Neural cell (in vitro differentiated cells): ENCODE results near the gene KCNJ5. TPM values are rescaled to one million over a fixed set of nuclear protein-coding genes. Genes with fewer than 3 reads are reported as not detected.

ENCODE experiments used
- H2AFZ ChIP-seq: fragments of 200-600, 300-800 bp; sonication (generic), shearing (Covaris generic); 2 replicates; pipeline ENCODE4 v1.6.0; 2014; ENCODE audit warnings: low read depth, mild to moderate bottlenecking, antibody characterized with exemption, low read length, moderate library complexity
- H3F3A ChIP-seq: fragments of 200-600 bp; shearing (Covaris generic); 2 replicates; pipeline ENCODE4 v1.6.1; 2016; ENCODE audit warnings: mild to moderate bottlenecking, moderate library complexity, mixed read lengths, antibody characterized with exemption, low read length; ENCODE audit not compliant: insufficient read depth, poor library complexity, severe bottlenecking
- H3K27ac ChIP-seq: fragments of 200-600, 300-800 bp; sonication (generic), shearing (Covaris generic); 2 replicates; pipeline ENCODE4 v1.5.1; 2014; ENCODE audit warnings: mild to moderate bottlenecking, low read length, moderate library complexity
- H3K27me3 ChIP-seq: fragments of 300-800, 200-600 bp; sonication (generic), shearing (Covaris generic); 2 replicates; pipeline ENCODE4 v1.6.0; 2014; ENCODE audit warnings: mild to moderate bottlenecking, low read depth, low read length, moderate library complexity; ENCODE audit not compliant: insufficient read depth
- H3K36me3 ChIP-seq: fragments of 300-800, 200-600 bp; sonication (generic), shearing (Covaris generic); 2 replicates; pipeline ENCODE4 v1.5.1; 2014; ENCODE audit warnings: mild to moderate bottlenecking, antibody characterized with exemption, low read length, moderate library complexity; ENCODE audit not compliant: insufficient read depth
- H3K4me2 ChIP-seq: fragments of 300-800, 200-600 bp; sonication (generic), shearing (Covaris generic); 2 replicates; pipeline ENCODE4 v1.6.0; 2014; ENCODE audit warnings: mild to moderate bottlenecking, low read length
- H3K4me3 ChIP-seq: fragments of 300-800, 200-600 bp; sonication (generic), shearing (Covaris generic); 2 replicates; pipeline ENCODE4 v1.5.1; 2014; ENCODE audit warnings: mild to moderate bottlenecking, low read length, moderate library complexity
- H3K79me2 ChIP-seq: fragments of 200-600 bp; shearing (Covaris generic); replicated peaks from 2 replicates; pipeline ENCODE4 v1.6.0; 2014; ENCODE audit warnings: mild to moderate bottlenecking, low read length, moderate library complexity; ENCODE audit not compliant: insufficient read depth
- H3K9ac ChIP-seq: fragments of 300-800, 200-600 bp; sonication (generic), shearing (Covaris generic); 2 replicates; pipeline ENCODE4 v1.6.1; 2016; ENCODE audit warnings: mild to moderate bottlenecking, low read length, mixed read lengths
- H3K9me2 ChIP-seq: fragments of 200-600 bp; shearing (Covaris generic); 2 replicates; pipeline ENCODE4 v1.6.1; 2016; ENCODE audit warnings: mild to moderate bottlenecking, low read length, mixed read lengths; ENCODE audit not compliant: insufficient read depth
- H3K9me3 ChIP-seq: fragments of 200-600, 300-800 bp; sonication (generic), shearing (Covaris generic); 2 replicates; pipeline ENCODE4 v1.6.1; 2016; ENCODE audit warnings: mild to moderate bottlenecking, mixed run types, low read length, moderate library complexity, mixed read lengths
- H4K20me1 ChIP-seq: fragments of 200-600 bp; shearing (Covaris generic); 2 replicates; pipeline ENCODE4 v1.6.1; 2016; ENCODE audit warnings: mild to moderate bottlenecking, mixed run types; ENCODE audit not compliant: insufficient read depth
- CTCF ChIP-seq: fragments of 450-650 bp; IDR thresholded peaks from 2 replicates; pipeline ENCODE4 v1.5.1; 2014; ENCODE audit warnings: antibody characterized with exemption, mild to moderate bottlenecking, moderate library complexity; ENCODE audit not compliant: poor library complexity, severe bottlenecking
- EP300 ChIP-seq: fragments of 450-650 bp; conservative IDR thresholded peaks from 2 replicates; pipeline ENCODE4 v1.6.1; 2014; ENCODE audit warnings: antibody characterized with exemption, mild to moderate bottlenecking, moderate library complexity; ENCODE audit not compliant: poor library complexity, severe bottlenecking
- EZH2 ChIP-seq: fragments of 200-600, 300-800 bp; shearing (Covaris generic), sonication (generic); IDR thresholded peaks from 2 replicates; pipeline ENCODE4 v1.6.1; 2014; ENCODE audit warnings: antibody characterized with exemption, low read length, borderline replicate concordance, mild to moderate bottlenecking; ENCODE audit not compliant: insufficient read depth, poor library complexity, severe bottlenecking
- MXI1 ChIP-seq: fragments of 450-650 bp; conservative IDR thresholded peaks from 2 replicates; pipeline ENCODE4 v1.6.1; 2014; ENCODE audit warnings: antibody characterized with exemption, mild to moderate bottlenecking; ENCODE audit not compliant: poor library complexity, severe bottlenecking
- POLR2AphosphoS5 ChIP-seq: IDR thresholded peaks from 2 replicates; pipeline ENCODE4 v1.6.1; 2012
- RAD21 ChIP-seq: fragments of 450-650 bp; conservative IDR thresholded peaks from 2 replicates; pipeline ENCODE4 v1.6.1; 2014; ENCODE audit warnings: antibody characterized with exemption, mild to moderate bottlenecking, moderate library complexity
- SMC3 ChIP-seq: fragments of 450-650 bp; conservative IDR thresholded peaks from 2 replicates; pipeline ENCODE4 v1.6.1; 2014; ENCODE audit warnings: antibody characterized with exemption, mild to moderate bottlenecking, moderate library complexity; ENCODE audit not compliant: poor library complexity
- TAF1 ChIP-seq: IDR thresholded peaks from 2 replicates; pipeline ENCODE4 v1.6.1; 2012; ENCODE audit warnings: low read depth
- polyA plus RNA-seq: library from polyadenylated mRNA; depleted of rRNA; stranded (reverse); fragments of >200 nt; gene quantifications from 2 replicates; pipeline ENCODE4 v1.2.3, GENCODE V29; 2014

Gene KCNJ5
- polyA plus RNA-seq, 1 donor from 2014 or later = 1.1 TPM

DNA sequence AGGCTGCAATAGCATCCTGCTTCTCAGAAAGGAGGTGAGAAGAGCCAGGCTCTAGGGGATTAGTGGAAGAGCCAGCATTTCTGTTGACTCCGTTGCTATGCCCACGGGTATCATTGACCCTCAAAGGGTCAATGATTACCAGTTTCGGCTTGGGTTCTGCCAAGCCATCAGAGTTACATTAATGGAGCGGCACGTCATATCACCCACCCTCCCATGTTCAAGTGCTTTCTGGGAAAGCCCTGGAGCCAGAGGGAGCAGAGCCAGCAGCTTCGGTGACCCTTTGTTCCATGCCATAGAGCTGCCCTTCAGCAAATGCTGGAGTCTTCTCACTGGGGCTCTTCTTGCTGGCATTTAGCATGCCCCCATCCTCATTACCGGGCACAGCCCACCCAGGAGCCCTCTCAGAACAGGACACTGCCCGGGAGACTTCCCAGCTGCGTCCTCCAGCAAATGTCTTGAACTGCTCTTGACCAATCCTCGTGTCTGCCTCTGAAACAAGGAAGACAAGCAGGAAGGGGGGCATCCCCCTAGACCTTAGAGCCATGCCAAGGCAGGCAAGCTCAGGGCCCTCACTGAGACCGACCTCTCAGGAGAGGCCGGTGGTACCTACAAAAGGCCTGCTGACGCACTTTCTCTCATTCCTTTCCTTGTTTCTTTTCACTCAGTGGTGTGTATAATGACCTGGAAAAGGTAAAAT lies 38.7 kb upstream of the KCNJ5 start:
- H3K9me3 ChIP-seq = no peaks in the 10 kb centered on the region
- no peak overlapping the region for H3K9ac ChIP-seq
- no peaks in the 10 kb centered on the region for H3K36me3 ChIP-seq
- H3K27ac ChIP-seq = no peak overlapping the region
- H3K79me2 ChIP-seq = no peaks in the 10 kb centered on the region
- H3F3A ChIP-seq = no peaks in the 10 kb centered on the region
- no peaks in the 10 kb centered on the region for H4K20me1 ChIP-seq
- no peak overlapping the region for H2AFZ ChIP-seq
- no peak overlapping the region for H3K4me3 ChIP-seq
- no peaks in the 10 kb centered on the region for H3K9me2 ChIP-seq
- no peaks in the 10 kb centered on the region for H3K27me3 ChIP-seq
- TF ChIP-seq POLR2AphosphoS5 (no peak), SMC3 (no peak), EP300 (no peak), TAF1 (no peak), RAD21 (no peak)
- no peak overlapping the region for H3K4me2 ChIP-seq

DNA sequence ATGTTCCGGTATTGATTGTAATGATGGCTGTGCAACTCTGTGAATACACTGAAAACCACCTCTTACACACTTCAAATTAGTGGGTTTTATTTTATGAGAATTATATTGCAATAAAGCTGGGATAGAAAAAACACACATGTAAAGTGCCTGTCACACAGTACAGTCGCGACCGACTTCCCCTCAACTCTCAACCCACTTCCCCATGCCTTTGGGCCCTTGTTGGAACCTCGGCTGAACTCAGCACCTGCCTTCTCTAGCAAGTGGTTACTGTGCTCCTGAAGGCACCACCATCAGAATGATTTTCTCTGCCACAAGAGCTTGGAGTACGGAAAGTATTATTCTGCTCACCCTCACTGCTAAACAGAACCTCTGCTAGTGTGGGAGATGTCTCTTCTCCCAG lies 37.6 kb upstream of the KCNJ5 start:
- no peaks in the 10 kb centered on the region for H3K79me2 ChIP-seq
- H3K36me3 ChIP-seq = no peaks in the 10 kb centered on the region
- no peak overlapping the region for H3K4me2 ChIP-seq
- no peak overlapping the region for H3K9ac ChIP-seq
- TF ChIP-seq TAF1 (no peak), EP300 (no peak), CTCF (no peak), EZH2 (no peak), SMC3 (no peak), MXI1 (no peak), POLR2AphosphoS5 (no peak)
- no peaks in the 10 kb centered on the region for H3K9me3 ChIP-seq
- no peak overlapping the region for H3K27ac ChIP-seq
- H3K4me3 ChIP-seq = no peak overlapping the region
- H4K20me1 ChIP-seq = no peaks in the 10 kb centered on the region
- no peaks in the 10 kb centered on the region for H3F3A ChIP-seq
- H3K9me2 ChIP-seq = no peaks in the 10 kb centered on the region
- H3K27me3 ChIP-seq = no peaks in the 10 kb centered on the region
- no peak overlapping the region for H2AFZ ChIP-seq

- H3K9me2 ChIP-seq = no peaks in the 10 kb centered on the region
- H3K4me2 ChIP-seq = no peak overlapping the region
- TF ChIP-seq CTCF (no peak), EP300 (no peak), EZH2 (no peak), POLR2AphosphoS5 (no peak), SMC3 (no peak)
Measured at GRCh38 chr11:128854841-128855240, 36.3 kb upstream of the KCNJ5 start.

More at GRCh38 chr11:128854841-128855240, 36.3 kb upstream of the KCNJ5 start:
- no peak overlapping the region for H2AFZ ChIP-seq
- H3K79me2 ChIP-seq = no peaks in the 10 kb centered on the region
- H3F3A ChIP-seq = no peaks in the 10 kb centered on the region
- no peaks in the 10 kb centered on the region for H3K27me3 ChIP-seq
- no peak overlapping the region for H3K9ac ChIP-seq
- no peaks in the 10 kb centered on the region for H3K9me3 ChIP-seq
- no peaks in the 10 kb centered on the region for H3K36me3 ChIP-seq
- H3K27ac ChIP-seq = no peak overlapping the region
- no peaks in the 10 kb centered on the region for H4K20me1 ChIP-seq
- no peak overlapping the region for H3K4me3 ChIP-seq
